OCI-LY7 (cell line): ENCODE measurements around the gene P3R3URF. TPM values are rescaled to one million over a fixed set of nuclear protein-coding genes. Genes with fewer than 3 reads are reported as not detected.

Experiments used
- BruUV-seq: library from RNA; stranded (reverse); fragments of 400-500 nt; replicated peaks from 2 replicates; lab custom pipeline; 2021; lab: Mats Ljungman, UMichigan
- CTCF ChIA-PET: fragments of 300-600 bp; sonication (Branson Sonifier 250); formaldehyde crosslinking; loops from one replicate; lab custom pipeline; 2022; ENCODE audit warnings: antibody characterized with exemption; ENCODE audit not compliant: unreplicated experiment; lab: Charles Lee
- POLR2A ChIA-PET: fragments of 300-600 bp; sonication (Branson Sonifier 250); formaldehyde crosslinking; loops from one replicate; lab custom pipeline; 2022; ENCODE audit warnings: antibody characterized with exemption; lab: Charles Lee
- DNase-seq: peaks from one replicate; pipeline ENCODE4 v3.0.0-alpha.2; 2015; ENCODE audit warnings: low spot score
- H2AFZ ChIP-seq: fragments of 200-600 bp; sonication (generic), shearing (Covaris generic); 2 replicates; pipeline ENCODE4 v1.6.1; 2014; ENCODE audit warnings: mild to moderate bottlenecking, antibody characterized with exemption, low read length, moderate library complexity
- H3K27ac ChIP-seq: fragments of 200-600 bp; sonication (generic); 2 replicates; pipeline ENCODE4 v1.5.1; 2014; ENCODE audit warnings: mixed run types, low read depth, mild to moderate bottlenecking, moderate library complexity, low read length, inconsistent platforms; ENCODE audit not compliant: poor library complexity, severe bottlenecking
- H3K36me3 ChIP-seq: fragments of 200-600 bp; sonication (generic); 2 replicates; pipeline ENCODE4 v1.6.1; 2014; ENCODE audit warnings: mild to moderate bottlenecking, antibody characterized with exemption, low read length, moderate library complexity, mixed read lengths; ENCODE audit not compliant: insufficient read depth
- H3K4me1 ChIP-seq: fragments of 200-600 bp; sonication (generic); 2 replicates; pipeline ENCODE4 v1.5.1; 2014; ENCODE audit warnings: mild to moderate bottlenecking, low read length; ENCODE audit not compliant: insufficient read depth, poor library complexity, severe bottlenecking
- H3K4me2 ChIP-seq: fragments of 200-600 bp; sonication (generic); 2 replicates; pipeline ENCODE4 v1.6.1; 2014; ENCODE audit warnings: mild to moderate bottlenecking, low read length
- H3K4me3 ChIP-seq: fragments of 200-600 bp; sonication (generic); 2 replicates; pipeline ENCODE4 v1.5.1; 2014; ENCODE audit warnings: mild to moderate bottlenecking, low read depth, low read length; ENCODE audit not compliant: poor library complexity, severe bottlenecking
- H3K79me2 ChIP-seq: fragments of 200-600 bp; sonication (generic); 2 replicates; pipeline ENCODE4 v1.6.1; 2016; ENCODE audit warnings: low read depth, mild to moderate bottlenecking, low read length, moderate library complexity, mixed read lengths; ENCODE audit not compliant: insufficient read depth
- H3K9me2 ChIP-seq: fragments of 200-600 bp; sonication (generic); 2 replicates; pipeline ENCODE4 v1.6.1; 2016; ENCODE audit warnings: mild to moderate bottlenecking, low read length, mixed read lengths; ENCODE audit not compliant: insufficient read depth
- H3K9me3 ChIP-seq: fragments of 200-600 bp; sonication (generic); 2 replicates; pipeline ENCODE4 v1.6.1; 2014; ENCODE audit warnings: mild to moderate bottlenecking, mixed run types, low read length, mixed read lengths
- H4K20me1 ChIP-seq: fragments of 200-600 bp; sonication (generic); 2 replicates; pipeline ENCODE4 v1.6.1; 2014; ENCODE audit warnings: mild to moderate bottlenecking, antibody characterized with exemption, low read length, moderate library complexity, mixed read lengths; ENCODE audit not compliant: insufficient read depth
- EZH2phosphoT487 ChIP-seq: fragments of 200-600 bp; sonication (generic); IDR thresholded peaks from 2 replicates; pipeline ENCODE4 v1.6.1; 2018; ENCODE audit warnings: low read depth, borderline replicate concordance, mild to moderate bottlenecking, mixed run types, antibody characterized with exemption, low read length, moderate library complexity, mixed read lengths
- intact Hi-C: fragments of 100-400 bp; cut with micrococcal nuclease; formaldehyde crosslinking; loops from one replicate; pipeline ENCODE4 v1.10.0; 2022; ENCODE audit not compliant: unreplicated experiment
- total RNA-seq, 2 experiments: library from RNA; depleted of rRNA in 1 of 2; stranded (reverse); fragments of >200 nt in 1 of 2; shearing (Covaris generic) in 1 of 2; gene quantifications; 2 replicates each; pipeline ENCODE4 v1.2.3, GENCODE V29; 2014 to 2022
- TF ChIP-seq, protein P1 (sequence below): fragments of 200-600 bp; sonication (generic); conservative IDR thresholded peaks from 2 replicates; pipeline ENCODE4 v1.5.1; 2014; ENCODE audit warnings: mild to moderate bottlenecking, antibody characterized with exemption, low read length, moderate library complexity, mixed read lengths

P3R3URF gene
- total RNA-seq, 2 experiments from 2014 or later: not detected

DNA sequence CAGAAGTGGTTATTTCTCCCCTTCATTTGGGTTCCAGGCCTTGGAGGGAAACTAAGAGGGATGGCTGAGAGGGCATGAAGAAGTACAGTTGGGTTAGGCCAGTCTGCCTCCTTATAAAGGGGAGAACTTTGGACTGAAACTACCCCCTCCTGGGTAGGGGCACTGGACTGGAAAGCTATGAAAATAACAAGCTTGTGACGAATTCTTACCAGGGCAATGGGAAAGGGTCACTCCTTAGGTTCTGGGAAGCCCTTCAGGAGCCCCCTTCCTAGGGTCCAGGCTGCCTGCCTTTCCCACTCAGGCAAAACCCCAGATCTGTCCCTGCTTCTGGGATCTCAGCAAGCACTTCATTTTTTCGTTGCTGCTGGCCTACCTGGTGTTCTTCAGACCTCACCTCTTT lies 9.8 kb upstream of the P3R3URF start:
- DNase-seq: no peak
- H3K9me3 ChIP-seq: no peaks in the 10 kb centered on the region
- intact Hi-C loops: no loop called here
- H3K79me2 ChIP-seq: no peaks in the 10 kb centered on the region
- no peak overlapping the region for H3K27ac ChIP-seq
- peaks cover 29% of the 10 kb centered on the region for H3K4me1 ChIP-seq
- H3K36me3 ChIP-seq: no peaks in the 10 kb centered on the region
- no peak overlapping the region for H2AFZ ChIP-seq
- H3K9me2 ChIP-seq: no peaks in the 10 kb centered on the region
- no peak overlapping the region for H3K4me2 ChIP-seq
- TF ChIP-seq, protein P1, sequence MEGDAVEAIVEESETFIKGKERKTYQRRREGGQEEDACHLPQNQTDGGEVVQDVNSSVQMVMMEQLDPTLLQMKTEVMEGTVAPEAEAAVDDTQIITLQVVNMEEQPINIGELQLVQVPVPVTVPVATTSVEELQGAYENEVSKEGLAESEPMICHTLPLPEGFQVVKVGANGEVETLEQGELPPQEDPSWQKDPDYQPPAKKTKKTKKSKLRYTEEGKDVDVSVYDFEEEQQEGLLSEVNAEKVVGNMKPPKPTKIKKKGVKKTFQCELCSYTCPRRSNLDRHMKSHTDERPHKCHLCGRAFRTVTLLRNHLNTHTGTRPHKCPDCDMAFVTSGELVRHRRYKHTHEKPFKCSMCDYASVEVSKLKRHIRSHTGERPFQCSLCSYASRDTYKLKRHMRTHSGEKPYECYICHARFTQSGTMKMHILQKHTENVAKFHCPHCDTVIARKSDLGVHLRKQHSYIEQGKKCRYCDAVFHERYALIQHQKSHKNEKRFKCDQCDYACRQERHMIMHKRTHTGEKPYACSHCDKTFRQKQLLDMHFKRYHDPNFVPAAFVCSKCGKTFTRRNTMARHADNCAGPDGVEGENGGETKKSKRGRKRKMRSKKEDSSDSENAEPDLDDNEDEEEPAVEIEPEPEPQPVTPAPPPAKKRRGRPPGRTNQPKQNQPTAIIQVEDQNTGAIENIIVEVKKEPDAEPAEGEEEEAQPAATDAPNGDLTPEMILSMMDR: no peak
- TF ChIP-seq EZH2phosphoT487: no peak
- H3K4me3 ChIP-seq: no peak overlapping the region
- CTCF ChIA-PET: no interaction called here
- no TSS peak for BruUV-seq
- POLR2A ChIA-PET: no interaction called here
- H4K20me1 ChIP-seq: no peaks in the 10 kb centered on the region

GRCh38 chr1:46184920-46185658 lies 8.8 kb upstream of the P3R3URF start:
- Histone ChIP-seq H4K20me1 (no peaks in the 10 kb centered on the region), H3K27ac (no peak overlapping the region), H3K4me2 (no peak overlapping the region), H3K9me3 (no peaks in the 10 kb centered on the region), H3K4me3 (no peak overlapping the region), H3K36me3 (no peaks in the 10 kb centered on the region), H2AFZ (no peak overlapping the region), H3K79me2 (no peaks in the 10 kb centered on the region), H3K9me2 (no peaks in the 10 kb centered on the region), H3K4me1 (peaks cover 34% of the 10 kb centered on the region)
- ChIA-PET POLR2A (no interaction called here), CTCF (no interaction called here)
- intact Hi-C loops: no loop called here
- BruUV-seq: no TSS peak
- TF ChIP-seq, protein P1: no peak
- TF ChIP-seq EZH2phosphoT487: no peak
- no peak for DNase-seq
